GM13976 (cell line): ENCODE measurements around the gene CTBP2.

Experiments
- DNase-seq: peaks from one replicate; pipeline ENCODE4 v3.0.0; 2012; ENCODE audit warnings: low spot score
- in situ Hi-C: fragments of 300-500 bp; cut with MboI; formaldehyde crosslinking; loops from one replicate; pipeline ENCODE4 v1.12.0; 2022; ENCODE audit warnings: low sequenced_read_pairs, mixed read lengths, inconsistent platforms; ENCODE audit not compliant: unreplicated experiment
- TF ChIP-seq, protein P1 (sequence below): IDR thresholded peaks from 2 replicates; pipeline ENCODE4 v1.5.1; 2012; ENCODE audit warnings: borderline replicate concordance, mild to moderate bottlenecking; ENCODE audit not compliant: insufficient read depth; ENCODE audit errors: extremely low read depth, missing control alignments, control extremely low read depth

Gene CTBP2

DNA sequence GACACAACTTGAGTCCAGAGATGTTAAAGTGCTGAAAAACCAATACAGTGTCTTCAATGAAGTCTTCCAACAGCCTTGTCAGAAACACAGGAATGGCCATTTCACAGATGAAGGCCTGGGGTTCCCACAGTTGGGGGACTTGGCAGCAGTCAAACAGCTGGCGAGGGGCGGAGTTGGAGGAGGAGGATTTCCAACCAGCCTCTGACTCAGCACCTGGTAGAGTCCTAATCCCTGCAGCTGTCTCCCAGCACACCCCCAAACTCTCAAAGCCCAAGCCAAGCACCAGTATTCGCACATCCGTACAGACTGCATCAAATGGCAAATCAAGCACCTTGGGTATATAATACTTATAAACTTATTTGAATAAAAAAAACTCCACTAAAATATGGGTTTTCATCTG, 28.0 kb downstream of the CTBP2 start:
- TF ChIP-seq, protein P1, sequence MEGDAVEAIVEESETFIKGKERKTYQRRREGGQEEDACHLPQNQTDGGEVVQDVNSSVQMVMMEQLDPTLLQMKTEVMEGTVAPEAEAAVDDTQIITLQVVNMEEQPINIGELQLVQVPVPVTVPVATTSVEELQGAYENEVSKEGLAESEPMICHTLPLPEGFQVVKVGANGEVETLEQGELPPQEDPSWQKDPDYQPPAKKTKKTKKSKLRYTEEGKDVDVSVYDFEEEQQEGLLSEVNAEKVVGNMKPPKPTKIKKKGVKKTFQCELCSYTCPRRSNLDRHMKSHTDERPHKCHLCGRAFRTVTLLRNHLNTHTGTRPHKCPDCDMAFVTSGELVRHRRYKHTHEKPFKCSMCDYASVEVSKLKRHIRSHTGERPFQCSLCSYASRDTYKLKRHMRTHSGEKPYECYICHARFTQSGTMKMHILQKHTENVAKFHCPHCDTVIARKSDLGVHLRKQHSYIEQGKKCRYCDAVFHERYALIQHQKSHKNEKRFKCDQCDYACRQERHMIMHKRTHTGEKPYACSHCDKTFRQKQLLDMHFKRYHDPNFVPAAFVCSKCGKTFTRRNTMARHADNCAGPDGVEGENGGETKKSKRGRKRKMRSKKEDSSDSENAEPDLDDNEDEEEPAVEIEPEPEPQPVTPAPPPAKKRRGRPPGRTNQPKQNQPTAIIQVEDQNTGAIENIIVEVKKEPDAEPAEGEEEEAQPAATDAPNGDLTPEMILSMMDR = no peak
- DNase-seq = no peak
- in situ Hi-C loops = no loop called here

DNA sequence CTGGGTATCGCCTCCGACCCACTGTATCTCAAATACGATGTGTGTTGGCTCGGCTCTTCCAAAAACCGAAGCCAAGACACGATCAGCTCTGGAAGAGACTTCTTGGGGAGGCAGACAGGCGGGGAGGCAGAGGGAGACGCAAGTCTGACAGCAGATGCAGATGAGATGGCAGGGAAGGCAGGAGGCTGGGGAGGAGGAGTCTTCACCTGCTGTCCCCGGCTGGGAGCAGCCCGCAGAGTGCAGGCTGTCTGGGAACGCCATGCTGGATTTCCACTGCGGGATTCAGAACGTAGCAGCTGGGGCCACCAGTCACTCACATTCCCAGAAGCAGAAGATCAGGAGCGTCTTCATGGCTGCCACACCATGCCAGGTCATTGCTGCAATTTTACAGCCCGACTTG, 29.4 kb downstream of the CTBP2 start:
- no peak for DNase-seq
- TF ChIP-seq, protein P1 = no peak
- in situ Hi-C loops = no loop called here

DNA sequence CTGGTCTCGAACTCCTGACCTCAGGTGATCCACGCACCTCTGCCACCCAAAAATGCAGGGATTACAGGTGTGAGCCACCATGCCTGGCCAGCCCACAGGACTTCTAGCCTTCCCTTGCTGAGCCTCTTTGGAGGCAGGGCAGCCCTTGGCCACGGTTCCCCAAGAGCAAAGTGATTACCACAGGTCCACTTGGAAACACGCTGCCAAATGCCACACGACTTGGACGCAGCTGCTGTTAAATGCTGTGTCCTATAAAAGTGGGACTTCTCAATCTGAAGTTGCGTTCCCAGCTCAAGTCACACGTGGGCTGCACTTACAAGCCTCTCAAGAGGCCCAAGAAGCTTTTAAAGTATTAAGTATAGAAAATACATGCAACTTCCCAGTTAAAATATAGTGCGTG, 30.1 kb downstream of the CTBP2 start:
- TF ChIP-seq, protein P1 = no peak
- in situ Hi-C loops = no loop called here
- no peak for DNase-seq

DNA sequence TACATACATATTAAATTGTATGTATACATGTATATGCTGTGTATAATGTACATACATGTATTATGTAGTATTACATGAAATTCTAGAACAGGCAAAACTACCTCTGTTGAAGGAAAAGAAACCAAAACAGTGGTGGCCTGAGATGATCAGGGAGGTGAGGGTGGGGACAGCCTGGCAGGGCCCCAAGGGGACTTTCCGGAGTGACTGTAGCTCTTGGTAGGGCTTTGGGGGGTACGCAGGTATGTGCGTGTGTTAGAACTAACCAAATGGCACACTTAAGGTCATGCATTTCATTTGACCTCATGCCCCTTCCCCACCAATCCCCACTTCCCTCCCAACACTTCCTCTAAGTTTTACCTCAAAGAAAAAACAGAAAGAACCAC, 31.3 kb downstream of the CTBP2 start:
- TF ChIP-seq, protein P1 = no peak
- in situ Hi-C loops = no loop called here
- DNase-seq = no peak

DNA sequence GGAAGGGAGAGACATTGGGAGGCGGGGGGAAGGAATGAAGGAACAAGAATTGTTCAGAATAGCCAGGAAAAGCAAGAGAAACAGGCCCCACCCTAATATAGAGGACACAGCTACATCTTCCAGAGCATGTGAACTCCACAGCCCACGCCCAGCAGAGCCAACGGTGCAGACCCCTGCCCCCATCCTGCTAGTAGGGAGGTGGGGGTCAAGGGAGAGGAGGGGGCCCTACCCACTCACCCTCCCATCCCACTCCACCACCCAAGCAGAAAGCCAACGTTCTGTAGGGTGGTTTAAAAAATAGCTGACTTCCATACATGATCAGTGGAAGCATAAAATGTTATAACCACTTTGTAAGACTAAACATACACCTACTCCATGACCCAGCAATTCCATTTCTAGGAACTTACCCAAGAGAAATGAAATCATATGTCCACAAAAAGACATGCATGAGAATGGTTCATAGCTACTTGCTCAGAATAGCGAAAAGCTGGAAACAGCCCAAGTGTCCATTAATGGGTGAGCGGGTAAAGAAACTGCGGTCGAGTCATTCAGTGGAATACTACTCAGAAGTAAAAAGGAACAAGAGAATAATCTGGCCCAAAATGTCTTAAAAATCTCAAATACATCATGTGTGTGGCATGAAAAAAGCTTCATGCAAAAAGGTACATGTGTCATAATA, 31.8 kb downstream of the CTBP2 start:
- in situ Hi-C loops = no loop called here
- no peak for DNase-seq
- TF ChIP-seq, protein P1 = no peak

DNA sequence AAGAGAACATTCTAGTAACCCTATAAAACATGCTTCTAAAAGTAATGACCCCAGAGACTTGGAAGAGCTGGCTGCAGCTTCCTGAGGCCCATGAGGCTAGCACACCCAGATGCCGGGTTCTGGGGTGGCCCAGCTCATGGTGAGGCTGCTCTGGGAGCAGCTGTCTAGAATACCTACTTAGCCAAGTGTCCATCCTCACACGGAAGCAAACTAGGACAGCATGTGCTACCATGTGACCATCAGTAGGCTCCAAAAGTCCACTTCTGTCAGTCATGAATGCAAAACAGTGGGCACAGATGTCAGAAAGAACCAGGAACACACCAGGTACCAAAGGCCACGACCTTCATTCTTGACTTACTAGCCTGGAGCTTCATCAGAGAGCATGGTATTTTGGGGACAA, 32.4 kb downstream of the CTBP2 start:
- in situ Hi-C loops = no loop called here
- TF ChIP-seq, protein P1 = no peak
- DNase-seq = no peak
